Activated CD8-positive, alpha-beta T cell treated with anti-CD3 and anti-CD28 coated beads, Interleukin-2, amount 10 ng/mL, durations not matched to agents 7 days and 5 days (primary cell): ENCODE results near the gene MID1. TPM values are rescaled to one million over a fixed set of nuclear protein-coding genes. Genes with fewer than 3 reads are reported as not detected.

ENCODE experiments used
- ATAC-seq: fragments of 150-1000 bp; cut with Tn5 transposase; one replicate; pipeline ENCODE4 v1.10.0; 2021; ENCODE audit warnings: moderate library complexity
- CTCF ChIA-PET: fragments of 350-600 bp; sonication (Branson Sonifier 250); formaldehyde crosslinking; loops from one replicate; lab custom pipeline; 2021; ENCODE audit warnings: antibody characterized with exemption; lab: Charles Lee
- POLR2A ChIA-PET: fragments of 350-600 bp; sonication (Branson Sonifier 250); formaldehyde crosslinking; loops from one replicate; lab custom pipeline; 2021; ENCODE audit warnings: antibody characterized with exemption; lab: Charles Lee
- DNase-seq: peaks from one replicate; pipeline ENCODE4 v3.0.0-alpha.2; 2020
- H3K27ac Mint-ChIP-seq: one replicate; pipeline ENCODE4 v1.8.0; 2021; ENCODE audit warnings: mild to moderate bottlenecking, mixed read lengths
- H3K27me3 Mint-ChIP-seq: one replicate; pipeline ENCODE4 v1.8.0; 2021; ENCODE audit warnings: low read depth, mixed read lengths
- H3K36me3 Mint-ChIP-seq: one replicate; pipeline ENCODE4 v1.8.0; 2021; ENCODE audit warnings: low read depth, mixed read lengths
- H3K4me1 Mint-ChIP-seq: one replicate; pipeline ENCODE4 v1.8.0; 2021; ENCODE audit warnings: low read depth, mixed read lengths
- H3K4me3 Mint-ChIP-seq: one replicate; pipeline ENCODE4 v1.8.0; 2021; ENCODE audit warnings: mild to moderate bottlenecking, mixed read lengths
- H3K9me3 Mint-ChIP-seq: one replicate; pipeline ENCODE4 v1.8.0; 2022; ENCODE audit warnings: mixed read lengths; ENCODE audit not compliant: insufficient read depth
- total RNA-seq, 2 experiments: library from RNA; stranded (reverse); gene quantifications; one replicate each; pipeline ENCODE4 v1.2.3, GENCODE V29; 2021

Gene MID1
- total RNA-seq, 2 experiments from 2014 or later = 0.11 to 0.23 TPM

DNA sequence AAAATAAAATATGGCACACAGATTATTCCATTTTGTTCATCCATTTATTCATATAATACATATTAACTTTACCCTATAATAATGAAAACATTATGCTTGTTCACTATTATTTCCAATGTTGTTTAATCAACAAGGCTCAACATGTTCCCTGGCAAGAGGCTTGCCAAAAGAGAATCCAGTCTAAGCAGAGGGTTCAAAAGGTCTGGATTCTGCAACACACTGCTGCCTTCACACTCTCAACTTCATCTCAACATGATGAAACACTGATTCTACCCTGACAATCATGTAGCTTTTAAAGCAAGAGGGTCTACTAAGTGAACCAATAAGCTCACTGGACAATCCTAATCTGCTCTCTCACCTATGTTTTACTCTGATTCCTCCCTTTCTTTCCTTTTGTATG, 101.1 kb downstream of the MID1 start:
- ChIA-PET CTCF (no interaction called here), POLR2A (no interaction called here)
- ATAC-seq (no peak), DNase-seq (no peak)
- Mint-ChIP-seq H3K27me3 (no peaks in the 10 kb centered on the region), H3K27ac (no peak overlapping the region), H3K4me3 (no peak overlapping the region), H3K36me3 (no peaks in the 10 kb centered on the region), H3K9me3 (no peaks in the 10 kb centered on the region), H3K4me1 (no peaks in the 10 kb centered on the region)

GRCh38 chrX:10518073-10518472, 102.3 kb downstream of the MID1 start:
- ChIA-PET CTCF (no interaction called here), POLR2A (no interaction called here)
- no peak overlapping the region for H3K4me3 Mint-ChIP-seq
- H3K36me3 Mint-ChIP-seq = no peaks in the 10 kb centered on the region
- H3K27me3 Mint-ChIP-seq = no peaks in the 10 kb centered on the region
- DNase-seq (no peak), ATAC-seq (no peak)
- no peaks in the 10 kb centered on the region for H3K4me1 Mint-ChIP-seq
- H3K9me3 Mint-ChIP-seq = no peaks in the 10 kb centered on the region
- no peak overlapping the region for H3K27ac Mint-ChIP-seq

DNA sequence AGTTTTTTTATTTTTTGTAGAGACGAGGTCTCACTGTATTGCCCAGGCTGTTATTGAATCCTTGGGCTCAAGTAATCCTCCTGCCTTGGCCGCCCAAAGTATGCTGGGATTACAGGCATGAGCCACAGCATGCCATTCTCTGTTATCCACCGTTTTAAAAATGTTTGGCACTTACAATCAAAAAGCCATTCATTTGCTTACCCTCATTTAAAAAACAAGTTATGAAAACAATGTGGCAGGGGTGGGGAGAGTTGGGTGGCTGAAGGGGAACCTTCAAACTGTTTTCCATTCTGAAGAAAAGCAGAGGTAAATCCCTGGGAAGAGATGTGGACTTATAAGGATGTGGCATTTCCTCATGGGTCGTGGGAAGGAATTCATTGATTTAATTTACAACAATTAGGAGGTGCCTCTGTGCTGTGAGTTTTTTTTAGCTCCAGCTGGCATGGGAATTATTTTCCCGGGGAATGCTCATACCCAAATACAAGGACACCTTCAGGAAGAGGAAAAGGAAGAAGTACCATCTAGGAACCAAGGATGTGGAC, 103.5 kb downstream of the MID1 start:
- no peak overlapping the region for H3K27ac Mint-ChIP-seq
- H3K4me3 Mint-ChIP-seq = no peak overlapping the region
- no peaks in the 10 kb centered on the region for H3K4me1 Mint-ChIP-seq
- ATAC-seq (no peak), DNase-seq (no peak)
- ChIA-PET POLR2A (no interaction called here), CTCF (no interaction called here)
- no peaks in the 10 kb centered on the region for H3K9me3 Mint-ChIP-seq
- no peaks in the 10 kb centered on the region for H3K36me3 Mint-ChIP-seq
- no peaks in the 10 kb centered on the region for H3K27me3 Mint-ChIP-seq

- H3K4me1 Mint-ChIP-seq = no peaks in the 10 kb centered on the region
- H3K9me3 Mint-ChIP-seq = no peaks in the 10 kb centered on the region
- no peaks in the 10 kb centered on the region for H3K36me3 Mint-ChIP-seq
- no peak overlapping the region for H3K27ac Mint-ChIP-seq
- no peaks in the 10 kb centered on the region for H3K27me3 Mint-ChIP-seq
- no peak overlapping the region for H3K4me3 Mint-ChIP-seq
- DNase-seq = no peak
- CTCF ChIA-PET = no interaction called here
- POLR2A ChIA-PET = no interaction called here
- ATAC-seq = no peak
Measured at GRCh38 chrX:10514891-10515290, 105.5 kb downstream of the MID1 start.

DNA sequence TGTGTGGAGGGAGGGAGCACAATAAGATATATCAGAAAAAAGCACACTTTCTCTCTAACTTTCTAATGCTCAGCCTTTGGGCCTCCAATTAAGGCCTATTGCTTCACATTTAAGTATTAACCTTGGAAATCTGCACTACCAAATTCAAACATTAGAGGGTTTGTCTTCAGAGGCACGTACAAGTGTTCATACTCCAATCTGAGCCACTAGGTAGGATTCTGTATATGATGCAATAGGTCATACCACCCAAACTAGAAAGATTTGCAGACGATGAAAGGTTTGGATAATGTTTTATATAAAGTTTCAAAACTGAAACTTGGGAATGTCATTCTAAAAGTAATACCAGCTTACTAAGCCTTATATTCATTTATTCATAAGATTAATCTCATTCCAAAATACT, 106.4 kb downstream of the MID1 start:
- DNase-seq = no peak
- no peak for ATAC-seq
- POLR2A ChIA-PET = no interaction called here
- H3K9me3 Mint-ChIP-seq = no peaks in the 10 kb centered on the region
- CTCF ChIA-PET = no interaction called here
- H3K27ac Mint-ChIP-seq = no peak overlapping the region
- H3K27me3 Mint-ChIP-seq = no peaks in the 10 kb centered on the region
- no peak overlapping the region for H3K4me3 Mint-ChIP-seq
- H3K4me1 Mint-ChIP-seq = no peaks in the 10 kb centered on the region
- no peaks in the 10 kb centered on the region for H3K36me3 Mint-ChIP-seq

DNA sequence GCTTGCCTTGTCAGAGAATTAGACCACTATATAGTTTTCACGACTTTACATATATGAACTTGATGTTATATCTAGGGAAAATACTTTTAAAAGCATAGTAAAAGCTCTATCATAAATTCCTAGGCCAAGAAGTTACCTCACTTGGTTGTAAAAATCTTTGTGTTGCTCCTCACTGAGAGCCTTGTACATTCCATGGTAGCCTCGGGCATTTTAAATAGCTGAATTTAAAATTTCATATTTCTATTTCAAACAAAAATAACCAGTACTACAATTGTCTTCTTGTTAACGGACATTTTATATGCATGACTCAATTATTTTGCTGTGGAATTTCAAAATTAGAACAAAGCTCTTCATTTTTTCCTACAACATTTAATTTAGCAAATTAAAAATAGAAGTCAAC, 107.6 kb downstream of the MID1 start:
- H3K4me1 Mint-ChIP-seq = no peaks in the 10 kb centered on the region
- no peak for ATAC-seq
- H3K27me3 Mint-ChIP-seq = no peaks in the 10 kb centered on the region
- H3K4me3 Mint-ChIP-seq = no peak overlapping the region
- H3K9me3 Mint-ChIP-seq = no peaks in the 10 kb centered on the region
- no peak overlapping the region for H3K27ac Mint-ChIP-seq
- H3K36me3 Mint-ChIP-seq = no peaks in the 10 kb centered on the region
- POLR2A ChIA-PET = no interaction called here
- CTCF ChIA-PET = no interaction called here
- no peak for DNase-seq

GRCh38 chrX:10512258-10512657, 108.1 kb downstream of the MID1 start:
- no peak overlapping the region for H3K4me3 Mint-ChIP-seq
- no peak for DNase-seq
- ChIA-PET POLR2A (no interaction called here), CTCF (no interaction called here)
- ATAC-seq = no peak
- no peaks in the 10 kb centered on the region for H3K9me3 Mint-ChIP-seq
- no peaks in the 10 kb centered on the region for H3K27me3 Mint-ChIP-seq
- H3K36me3 Mint-ChIP-seq = no peaks in the 10 kb centered on the region
- H3K4me1 Mint-ChIP-seq = no peaks in the 10 kb centered on the region
- H3K27ac Mint-ChIP-seq = no peak overlapping the region

DNA sequence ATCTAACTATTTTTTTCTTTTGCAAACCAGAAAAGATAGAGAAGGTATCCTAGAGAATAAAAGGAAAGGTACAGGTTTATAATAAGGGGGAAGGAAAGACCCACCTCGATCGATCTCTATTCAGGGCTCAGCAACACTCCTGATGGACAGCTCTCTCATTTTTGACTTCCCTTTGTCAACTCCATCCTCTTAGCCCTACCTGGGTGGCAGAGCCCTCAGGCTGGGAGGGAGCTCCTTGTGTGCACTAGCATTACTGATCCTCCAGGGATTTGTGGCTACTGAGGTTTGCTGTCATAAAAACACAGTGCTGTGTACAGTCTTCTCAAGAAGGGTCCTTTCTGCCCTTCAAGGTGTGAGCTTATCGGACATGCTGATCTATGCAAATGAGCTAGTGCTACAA, 111.0 kb downstream of the MID1 start:
- no peaks in the 10 kb centered on the region for H3K4me1 Mint-ChIP-seq
- ChIA-PET POLR2A (no interaction called here), CTCF (no interaction called here)
- H3K4me3 Mint-ChIP-seq = no peak overlapping the region
- no peaks in the 10 kb centered on the region for H3K9me3 Mint-ChIP-seq
- no peaks in the 10 kb centered on the region for H3K36me3 Mint-ChIP-seq
- no peaks in the 10 kb centered on the region for H3K27me3 Mint-ChIP-seq
- DNase-seq (no peak), ATAC-seq (no peak)
- H3K27ac Mint-ChIP-seq = no peak overlapping the region

- ATAC-seq (no peak), DNase-seq (no peak)
- CTCF ChIA-PET = no interaction called here
- POLR2A ChIA-PET = no interaction called here
- Mint-ChIP-seq H3K4me3 (no peak overlapping the region), H3K36me3 (no peaks in the 10 kb centered on the region), H3K4me1 (no peaks in the 10 kb centered on the region), H3K9me3 (no peaks in the 10 kb centered on the region), H3K27me3 (no peaks in the 10 kb centered on the region), H3K27ac (no peak overlapping the region)
Measured at GRCh38 chrX:10508891-10509290, 111.5 kb downstream of the MID1 start.

GRCh38 chrX:10507876-10508275, 112.5 kb downstream of the MID1 start:
- no peaks in the 10 kb centered on the region for H3K27me3 Mint-ChIP-seq
- POLR2A ChIA-PET = no interaction called here
- H3K4me1 Mint-ChIP-seq = no peaks in the 10 kb centered on the region
- DNase-seq (no peak), ATAC-seq (no peak)
- H3K9me3 Mint-ChIP-seq = no peaks in the 10 kb centered on the region
- no peaks in the 10 kb centered on the region for H3K36me3 Mint-ChIP-seq
- CTCF ChIA-PET = no interaction called here
- H3K27ac Mint-ChIP-seq = no peak overlapping the region
- no peak overlapping the region for H3K4me3 Mint-ChIP-seq

DNA sequence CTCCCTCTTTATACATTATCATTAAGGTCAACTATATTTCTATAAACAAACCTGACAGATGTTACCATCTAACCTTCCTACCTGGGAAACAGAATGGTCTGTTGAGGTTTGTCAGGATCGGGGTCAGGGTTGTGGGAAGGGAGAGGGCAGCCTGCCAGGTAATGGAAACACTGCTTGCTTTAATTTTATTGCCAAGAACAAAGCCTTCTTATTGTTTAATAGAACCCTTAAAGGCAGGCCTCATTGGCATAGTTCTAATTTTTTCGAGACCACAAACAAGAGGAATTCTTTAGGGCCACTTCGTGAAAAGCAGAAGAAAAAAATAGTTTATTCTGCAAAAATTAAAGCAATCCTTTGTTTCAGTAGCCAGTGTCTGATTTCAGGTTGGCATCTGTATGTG, 113.2 kb downstream of the MID1 start:
- ChIA-PET CTCF (no interaction called here), POLR2A (no interaction called here)
- Mint-ChIP-seq H3K27me3 (no peaks in the 10 kb centered on the region), H3K4me1 (no peaks in the 10 kb centered on the region), H3K27ac (no peak overlapping the region), H3K4me3 (no peak overlapping the region), H3K36me3 (no peaks in the 10 kb centered on the region), H3K9me3 (no peaks in the 10 kb centered on the region)
- ATAC-seq (no peak), DNase-seq (no peak)

- no peak for DNase-seq
- no peaks in the 10 kb centered on the region for H3K4me1 Mint-ChIP-seq
- no peak for ATAC-seq
- ChIA-PET CTCF (no interaction called here), POLR2A (interaction anchor here (0.7 kb wide), 1 partner anchor 73 kb away, joined by 3 read pairs; no protein-coding TSS in a partner anchor)
- H3K36me3 Mint-ChIP-seq = no peaks in the 10 kb centered on the region
- H3K27me3 Mint-ChIP-seq = no peaks in the 10 kb centered on the region
- no peak overlapping the region for H3K4me3 Mint-ChIP-seq
- H3K9me3 Mint-ChIP-seq = no peaks in the 10 kb centered on the region
- H3K27ac Mint-ChIP-seq = no peak overlapping the region
Measured at GRCh38 chrX:10506781-10507180, 113.6 kb downstream of the MID1 start.

- ChIA-PET CTCF (no interaction called here), POLR2A (no interaction called here)
- Mint-ChIP-seq H3K36me3 (no peaks in the 10 kb centered on the region), H3K4me1 (no peaks in the 10 kb centered on the region), H3K27me3 (no peaks in the 10 kb centered on the region), H3K9me3 (no peaks in the 10 kb centered on the region), H3K4me3 (no peak overlapping the region), H3K27ac (no peak overlapping the region)
- no peak for DNase-seq
- no peak for ATAC-seq
Measured at GRCh38 chrX:10505726-10506125, 114.7 kb downstream of the MID1 start.
